ENCODE results near the gene CMSS1. TPM values are rescaled to one million over a fixed set of nuclear protein-coding genes. Genes with fewer than 3 reads are reported as not detected.

Gene CMSS1
- total RNA-seq, 1 donor from 2014 or later, result 19.7 TPM

DNA sequence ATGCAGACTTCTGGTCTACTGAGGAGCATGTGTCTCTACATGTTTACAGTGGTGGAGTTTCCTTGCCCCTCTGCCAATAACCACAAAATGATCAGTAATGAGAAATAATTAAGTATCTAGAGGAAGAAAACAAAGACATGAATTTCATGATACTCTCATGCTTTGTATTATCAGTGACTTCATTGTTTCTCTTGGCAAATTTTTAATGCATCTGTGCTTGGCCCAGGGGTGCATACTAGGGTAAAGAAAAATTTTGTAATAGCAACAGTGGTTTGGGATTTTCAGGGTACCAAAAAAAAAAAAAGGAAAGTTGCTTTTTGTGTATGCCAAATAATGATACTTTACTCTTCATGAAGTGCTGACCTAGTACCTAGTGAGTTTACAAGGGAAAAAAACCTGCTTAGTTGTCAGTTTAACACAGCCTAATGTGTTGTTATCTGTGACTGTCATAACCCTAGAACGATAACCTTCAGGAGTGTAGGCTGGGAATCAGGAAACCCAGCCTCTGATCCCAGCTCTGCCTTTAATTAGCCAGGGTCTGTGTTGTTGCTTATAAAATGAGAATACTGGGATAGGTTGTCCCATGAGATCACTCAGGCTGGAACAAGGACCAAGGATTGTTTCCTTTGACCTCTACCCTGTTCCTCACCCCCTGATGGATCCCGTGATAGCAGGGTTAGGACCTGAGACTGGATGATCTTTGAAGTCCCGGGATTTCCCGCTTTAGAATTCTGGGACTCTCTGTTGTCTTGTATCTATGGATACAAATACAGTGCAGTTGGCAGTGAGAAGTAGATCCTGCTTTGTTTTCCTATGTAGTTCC, 117.5 kb downstream of the CMSS1 start:
- peak; percentile 80 for DNase-seq

DNA sequence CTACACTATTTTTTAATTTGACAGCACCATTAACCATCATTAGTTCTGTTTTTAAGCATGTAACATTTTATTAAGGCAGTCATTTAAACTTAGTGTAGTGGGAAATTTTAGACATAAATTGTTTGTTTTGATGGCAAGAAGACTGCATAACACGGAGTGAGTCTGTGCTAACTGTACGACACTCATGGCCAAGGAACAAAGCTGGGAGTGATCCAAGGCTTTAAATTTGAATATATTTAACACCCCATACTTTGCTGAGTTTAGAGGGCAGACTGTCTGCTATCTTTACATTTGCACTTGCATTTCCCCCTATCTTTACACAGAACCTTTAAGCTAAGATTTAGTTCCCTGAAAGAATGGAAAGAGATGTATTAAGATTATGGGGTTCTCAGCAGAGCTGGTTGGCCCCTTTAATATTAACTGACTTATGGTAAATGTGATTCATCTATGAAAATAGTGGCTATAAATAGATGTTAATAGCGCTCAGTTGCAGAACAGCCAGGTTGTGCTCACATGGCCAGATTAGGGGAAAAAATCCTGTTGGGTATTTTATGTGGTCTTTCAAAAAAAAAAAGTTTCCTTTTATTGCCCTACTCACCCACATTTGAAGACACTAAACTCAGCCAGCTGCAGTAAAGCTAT, 120.7 kb downstream of the CMSS1 start:
- no peak for DNase-seq

DNA sequence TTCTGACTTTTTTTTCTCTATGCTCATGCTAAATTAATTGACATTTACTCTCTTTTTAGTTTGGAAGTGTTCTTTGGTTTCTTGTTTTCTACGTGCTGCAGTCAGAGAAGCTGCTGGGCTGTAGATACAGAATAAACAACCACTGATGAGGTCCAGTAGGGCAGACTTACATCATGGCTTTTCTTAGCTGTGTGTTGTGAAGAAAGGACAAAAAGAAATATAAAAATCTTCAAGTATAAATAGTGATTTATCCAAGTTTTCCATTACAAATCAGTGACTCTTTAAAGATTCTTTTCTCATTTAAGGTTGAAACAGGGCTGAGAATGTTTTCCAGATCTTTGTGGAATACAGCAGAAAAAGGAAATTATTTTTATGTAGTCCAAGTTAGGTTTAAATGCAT, 122.2 kb downstream of the CMSS1 start:
- no peak for DNase-seq

DNA sequence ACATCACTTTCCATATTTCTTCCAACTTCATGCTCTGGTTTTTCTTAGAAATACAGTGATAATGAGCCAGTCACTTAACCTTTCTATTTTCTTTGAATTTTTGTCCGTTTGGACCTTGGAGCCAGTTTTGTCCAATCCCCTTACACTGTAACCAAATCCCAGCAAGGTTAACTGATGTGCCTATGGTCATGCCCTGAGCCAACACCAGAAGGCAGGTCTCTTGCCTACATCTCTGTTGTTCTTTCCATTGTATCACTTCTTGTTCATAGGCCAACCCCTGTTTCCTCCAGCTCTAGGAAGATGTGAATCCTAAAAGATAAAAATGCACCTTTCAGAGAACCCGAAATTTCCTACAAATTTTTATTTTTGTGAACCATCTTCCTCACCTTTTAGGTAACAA, 122.7 kb downstream of the CMSS1 start:
- no peak for DNase-seq

DNA sequence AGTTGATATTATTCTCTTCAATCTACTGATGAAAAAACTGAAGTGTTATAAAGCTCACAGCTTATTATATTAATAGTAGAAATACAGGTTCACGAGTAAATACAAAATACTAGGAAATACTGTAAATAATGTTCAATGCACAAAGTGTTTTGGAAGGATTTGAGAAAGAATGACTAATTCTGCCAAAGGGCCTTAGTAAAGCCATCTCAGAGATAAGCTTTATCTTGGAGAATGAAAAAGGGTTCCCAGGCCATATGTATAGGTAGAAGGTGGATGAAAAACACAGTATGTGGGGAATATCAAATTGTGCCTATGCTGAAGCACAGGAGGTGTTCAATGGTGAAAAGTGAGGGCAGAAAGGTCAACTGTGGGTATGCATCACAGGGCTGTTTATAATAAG, 123.5 kb downstream of the CMSS1 start:
- no peak for DNase-seq

DNA sequence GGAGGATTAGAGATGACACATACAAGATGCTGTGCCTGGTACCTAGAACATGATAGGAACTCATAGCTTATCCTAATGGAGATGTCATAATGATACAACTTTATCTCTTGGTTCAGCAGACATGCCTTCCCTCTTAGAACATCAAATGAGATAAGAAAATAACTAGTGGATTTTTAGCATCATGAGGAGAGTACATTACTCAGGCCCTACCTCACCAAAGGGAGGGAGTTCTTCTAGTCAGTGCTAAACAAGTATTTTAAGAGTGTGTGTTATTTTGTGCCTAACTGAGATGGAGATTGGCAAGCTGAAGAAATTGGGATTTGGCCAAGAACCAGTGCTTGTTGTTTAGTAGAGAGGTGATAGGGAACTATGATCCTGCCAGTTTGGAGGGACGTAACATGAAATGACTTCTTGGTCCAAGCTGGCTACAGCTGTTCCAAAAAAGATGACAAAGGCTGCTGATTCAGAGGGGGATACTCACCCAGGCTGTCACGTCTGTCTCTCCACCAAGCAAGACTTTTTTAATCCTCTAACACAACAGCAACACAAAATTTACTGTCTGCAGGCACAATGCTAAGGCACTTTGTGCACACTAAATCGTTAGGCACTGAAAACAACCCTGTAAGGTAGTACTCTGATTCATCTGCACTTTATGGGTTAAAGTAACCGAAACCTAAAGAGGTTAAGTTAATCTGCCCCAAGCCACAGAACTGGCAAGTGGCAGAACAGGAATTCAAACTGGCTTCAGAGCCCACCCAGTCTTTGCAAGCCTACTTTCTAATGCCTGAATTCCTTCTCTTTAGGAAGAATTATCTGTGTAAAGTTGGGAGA, 126.5 kb downstream of the CMSS1 start:
- DNase-seq, result peak; percentile 52

DNA sequence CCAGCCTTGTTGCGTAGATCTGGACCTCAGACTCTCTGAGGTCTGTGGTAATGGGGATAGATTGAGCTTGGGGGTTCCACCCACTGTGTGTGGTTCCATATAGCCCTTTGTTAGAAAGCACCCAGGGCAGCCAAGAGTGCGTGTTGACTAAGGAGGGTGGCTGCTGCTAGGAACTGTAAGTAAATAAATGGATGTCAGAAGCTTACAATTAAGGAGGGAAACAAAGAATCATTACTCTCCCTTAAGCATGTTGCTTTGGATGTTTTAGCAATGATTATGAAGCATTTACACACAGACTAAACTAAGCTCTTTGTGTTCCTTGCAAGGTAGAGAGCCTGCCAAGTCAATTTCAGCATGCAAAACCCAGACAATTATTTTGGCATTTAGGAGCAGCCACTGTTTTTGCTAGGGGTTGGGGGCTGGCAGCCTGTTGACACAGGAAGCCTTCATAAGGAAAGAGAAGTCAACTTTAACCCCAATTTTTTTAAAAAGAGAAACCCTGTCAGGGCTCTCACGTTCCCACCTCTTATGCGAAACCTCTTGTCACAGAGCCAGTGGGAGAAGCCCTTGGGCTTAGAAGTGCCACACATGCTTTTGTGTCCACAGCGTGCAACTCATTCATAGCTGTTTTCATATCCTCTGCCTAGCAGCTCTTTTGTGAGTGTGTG, 127.8 kb downstream of the CMSS1 start:
- peak; percentile 77 for DNase-seq

DNA sequence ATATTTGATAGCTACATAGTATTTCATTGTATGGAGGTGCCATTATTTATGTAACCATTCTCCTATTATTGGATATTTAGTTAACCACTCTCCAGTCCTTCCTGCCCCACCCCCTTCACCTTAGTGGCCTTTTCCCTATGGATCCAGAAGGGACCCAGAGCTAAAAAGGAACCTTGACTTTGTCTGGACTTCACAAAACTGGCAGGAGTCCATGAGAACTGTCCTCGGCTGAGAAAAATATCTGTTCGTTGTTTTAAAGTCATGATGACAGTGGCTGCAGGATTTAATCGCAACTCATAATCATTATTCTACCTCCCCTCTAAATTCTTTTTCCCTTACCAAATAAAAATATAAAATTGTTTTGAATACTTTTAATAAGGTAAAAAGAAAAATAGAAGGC, 129.7 kb downstream of the CMSS1 start:
- no peak for DNase-seq

DNA sequence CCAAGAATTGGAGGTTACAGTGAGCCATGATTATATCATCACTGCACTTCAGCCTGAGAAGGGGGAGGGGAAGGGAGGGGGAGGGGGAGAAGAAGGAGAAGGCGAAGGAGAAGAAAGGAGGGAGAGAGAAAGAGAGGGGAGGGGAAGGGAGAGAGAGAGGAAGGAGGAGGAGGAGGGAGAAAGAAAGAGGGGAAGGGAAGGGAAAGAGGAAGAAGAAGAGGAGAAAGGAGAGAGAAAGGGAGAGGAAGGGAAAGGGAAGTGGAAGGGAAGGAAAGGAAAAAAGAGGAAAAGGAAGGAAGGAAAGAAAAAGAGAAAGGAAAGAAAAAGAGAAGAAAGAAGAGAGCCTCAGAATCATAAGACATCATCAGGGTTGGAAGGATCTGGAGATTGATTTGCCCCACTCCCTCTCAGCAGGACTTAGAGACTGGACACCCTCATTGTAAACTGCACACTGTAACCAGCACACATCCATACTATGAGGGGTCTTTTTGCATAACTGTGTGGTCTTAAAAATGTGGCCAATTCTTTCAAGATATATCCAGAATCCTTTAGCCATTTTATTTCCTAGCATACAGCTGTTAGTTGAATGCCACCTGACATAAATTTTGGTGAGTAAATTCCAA, 130.9 kb downstream of the CMSS1 start:
- DNase-seq, result no peak

DNA sequence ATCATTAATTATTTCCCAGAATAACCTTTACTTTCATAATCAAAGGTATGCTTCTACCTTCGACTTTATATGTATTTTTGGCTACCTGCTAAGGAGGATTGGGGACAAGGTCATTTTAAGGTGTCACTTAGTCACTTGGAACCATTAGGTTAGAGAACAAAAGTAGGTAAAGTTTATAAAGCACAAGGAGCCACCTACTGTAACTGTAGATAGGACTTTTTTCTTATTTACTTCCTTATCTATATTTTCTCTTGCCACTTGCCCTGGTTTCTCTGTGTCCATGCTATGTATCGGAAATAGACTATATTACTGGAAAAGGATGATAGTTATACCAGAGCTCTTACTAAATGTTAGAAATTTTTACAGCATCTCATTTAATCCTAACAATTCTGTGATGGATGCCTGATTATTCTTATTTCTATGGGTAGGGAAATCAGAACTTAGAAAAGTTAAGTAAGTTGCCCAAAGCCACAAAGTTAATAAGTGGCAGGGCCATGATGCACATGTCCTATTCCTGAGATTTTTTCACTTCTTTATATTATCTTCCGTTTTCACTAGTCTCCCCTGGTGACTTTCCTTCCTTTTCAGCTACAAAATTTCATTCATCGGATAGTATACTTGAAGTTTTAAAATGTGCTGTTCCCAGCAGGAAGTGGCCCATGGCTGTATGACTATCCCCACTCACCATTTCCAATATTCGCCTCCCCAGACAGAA, 132.5 kb downstream of the CMSS1 start:
- no peak for DNase-seq

DNA sequence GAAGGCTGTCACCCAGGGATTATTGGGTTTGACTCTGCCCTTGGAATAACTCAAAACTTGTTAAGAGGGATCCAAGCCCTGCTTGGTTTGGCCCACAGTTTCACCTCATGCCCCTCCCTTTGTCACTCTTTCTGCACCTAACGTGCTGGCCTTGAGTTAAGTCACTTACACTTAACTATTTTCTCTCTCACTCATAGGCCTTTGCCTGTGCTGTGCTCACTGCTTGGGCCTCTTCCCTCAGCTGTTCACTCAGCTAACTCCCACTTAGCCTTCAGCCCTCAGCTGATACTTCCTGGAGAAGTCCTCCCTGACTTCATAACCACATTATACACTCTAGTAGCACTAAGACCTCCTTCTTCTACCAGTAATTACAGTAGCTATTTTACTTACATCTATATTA, 133.3 kb downstream of the CMSS1 start:
- DNase-seq, result no peak

DNA sequence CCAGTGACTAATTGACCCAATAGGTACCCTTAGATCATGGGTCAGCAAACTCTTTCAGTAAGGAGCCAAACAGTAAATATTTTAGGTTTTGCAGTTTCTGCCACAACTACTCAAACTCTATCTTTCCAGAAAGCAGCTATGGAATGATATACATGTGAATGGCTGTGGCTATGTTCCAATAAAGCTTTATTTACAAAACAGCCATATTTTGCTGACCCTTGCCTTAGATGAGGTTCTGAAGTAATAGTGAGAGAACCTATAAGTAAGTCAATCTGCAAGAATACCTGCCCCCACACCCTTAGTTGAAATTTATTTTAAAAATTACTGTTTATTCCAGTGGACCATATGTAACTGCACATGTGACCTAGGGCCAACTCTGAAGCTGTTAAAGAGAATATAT, 134.0 kb downstream of the CMSS1 start:
- DNase-seq, result no peak

DNA sequence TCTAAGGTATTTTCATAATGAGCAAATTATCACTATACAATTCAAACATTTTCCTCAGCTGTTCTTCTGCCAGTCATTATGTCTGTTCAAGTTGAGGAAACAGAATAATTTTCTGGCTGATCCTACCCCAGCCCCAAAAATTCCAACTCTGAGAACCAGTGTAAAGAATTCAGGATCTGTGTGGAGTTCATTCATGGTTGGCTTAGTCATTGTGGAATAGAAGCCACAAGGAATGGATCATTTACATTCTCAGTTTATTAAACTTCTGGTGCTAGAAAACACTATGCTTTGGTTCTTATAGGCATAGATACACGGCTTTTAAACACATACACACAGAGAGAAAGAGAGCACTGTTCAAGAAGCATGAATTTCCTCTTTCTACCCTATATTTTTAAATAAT, 134.6 kb downstream of the CMSS1 start:
- DNase-seq, result no peak

DNA sequence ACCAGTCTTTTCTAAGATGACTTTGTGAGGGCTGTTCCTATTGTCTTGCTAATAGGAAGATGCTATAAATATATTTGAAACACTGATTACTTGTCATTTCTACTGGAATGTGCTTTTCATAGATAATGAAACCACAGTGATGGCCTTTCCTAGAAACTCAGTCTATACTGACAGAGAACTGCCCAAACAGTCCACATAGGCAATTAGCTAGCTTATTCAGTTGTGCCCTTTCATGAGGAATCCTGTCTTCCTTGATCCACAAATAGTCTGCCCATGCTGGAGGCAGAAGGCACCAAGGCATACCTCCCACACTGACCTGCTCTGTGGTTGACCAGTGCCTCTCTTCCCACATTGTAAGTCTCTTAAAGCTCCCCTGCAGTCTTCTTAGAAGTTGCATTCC, 135.9 kb downstream of the CMSS1 start:
- no peak for DNase-seq

DNA sequence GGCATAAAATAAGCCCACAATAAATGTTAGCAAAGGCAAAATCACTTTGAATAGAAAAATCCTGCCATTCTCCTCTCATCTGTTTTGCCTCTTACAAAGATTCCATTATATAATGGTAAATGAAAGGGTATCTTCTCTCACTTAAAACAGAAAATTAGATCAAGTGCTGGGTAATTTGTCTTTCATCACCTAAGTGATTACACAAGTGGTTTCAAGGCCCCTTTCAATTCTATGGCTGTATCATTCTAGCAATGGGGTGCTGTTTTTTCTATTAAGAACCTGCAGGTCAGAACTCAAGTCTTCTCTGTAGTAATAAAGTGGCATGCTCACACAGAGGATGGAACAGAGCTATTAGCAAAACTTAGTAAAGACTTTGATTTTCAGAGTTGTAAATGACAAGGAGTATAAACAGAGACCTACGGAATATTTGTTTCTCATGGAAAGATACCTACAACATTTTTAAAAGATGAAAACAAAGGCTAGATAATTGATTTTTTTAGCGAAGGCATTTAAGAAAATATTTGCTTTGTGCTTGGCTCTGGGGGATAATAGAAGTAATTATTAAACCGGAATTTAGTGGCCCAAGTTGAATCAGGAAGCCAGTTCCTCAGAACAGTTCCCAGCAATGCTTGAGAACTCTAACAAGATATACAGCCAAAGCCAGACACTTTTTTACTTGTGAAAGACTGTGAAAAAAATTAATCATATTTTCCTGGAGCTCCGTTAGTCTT, 137.4 kb downstream of the CMSS1 start:
- DNase-seq, result no peak

DNA sequence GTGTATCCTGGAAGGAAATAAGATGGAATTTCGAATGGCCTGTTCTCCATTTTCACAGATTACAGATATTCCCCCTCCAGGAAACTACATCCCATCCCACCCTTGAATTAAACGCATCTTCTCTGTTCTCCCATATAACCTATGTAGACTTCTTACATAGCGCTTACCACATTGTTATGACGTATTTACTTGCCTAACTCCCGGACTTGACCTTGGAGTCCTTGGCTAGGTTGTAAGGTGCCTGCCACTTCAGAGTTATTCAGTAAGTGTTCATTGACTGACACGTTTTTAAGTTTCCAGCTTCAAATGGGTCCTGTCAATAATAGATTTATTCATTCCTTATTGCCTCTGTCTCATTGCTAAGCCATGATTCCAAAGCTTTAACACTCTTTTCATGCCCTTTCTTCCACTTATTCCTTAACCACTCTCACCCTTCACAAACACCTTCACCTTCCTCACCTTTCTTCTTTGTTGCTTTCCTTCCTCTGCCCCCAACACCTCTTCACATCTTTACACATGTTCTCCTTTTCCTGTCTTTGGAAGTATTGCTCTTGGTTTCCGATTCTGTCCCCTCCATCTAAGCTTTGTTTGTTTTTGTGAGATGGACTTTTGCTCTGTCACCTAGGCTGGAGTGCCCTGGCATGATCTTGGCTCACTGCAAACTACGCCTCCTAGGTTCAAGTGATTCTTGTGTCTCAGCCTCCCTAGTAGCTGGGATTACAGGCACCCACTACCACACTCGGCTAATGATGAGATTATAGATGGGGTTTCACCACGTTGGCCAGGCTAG, 138.3 kb downstream of the CMSS1 start:
- no peak for DNase-seq

DNA sequence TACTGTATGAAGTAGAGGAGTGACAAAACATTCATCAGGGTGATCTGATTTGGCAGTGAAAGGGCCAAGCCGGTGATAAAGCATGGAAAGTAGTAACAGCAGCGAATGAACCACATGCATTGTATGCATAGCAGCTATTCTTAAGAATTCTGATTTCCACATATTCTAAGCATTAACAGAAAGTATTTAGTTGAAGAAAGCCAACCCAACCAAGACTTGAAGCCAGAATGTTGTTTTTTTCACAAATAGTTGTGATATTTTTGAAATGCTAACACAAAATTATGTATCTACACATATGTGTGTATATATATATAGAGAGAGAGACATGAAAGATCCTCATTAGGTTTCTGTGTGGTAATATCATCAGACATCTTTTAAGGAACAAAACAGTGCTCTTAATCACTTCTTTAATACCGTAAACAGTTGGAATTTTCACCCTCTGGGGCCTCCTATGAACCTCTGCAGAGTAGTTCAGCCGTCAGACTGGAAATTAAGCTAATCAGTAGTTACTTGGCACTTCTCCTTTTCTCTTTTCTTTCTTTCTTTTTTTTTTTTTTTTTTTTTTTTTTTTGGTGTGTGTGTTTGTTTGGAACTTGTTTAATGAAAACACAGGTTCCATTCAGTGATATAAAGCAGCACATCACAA, 139.6 kb downstream of the CMSS1 start:
- DNase-seq, result no peak

DNA sequence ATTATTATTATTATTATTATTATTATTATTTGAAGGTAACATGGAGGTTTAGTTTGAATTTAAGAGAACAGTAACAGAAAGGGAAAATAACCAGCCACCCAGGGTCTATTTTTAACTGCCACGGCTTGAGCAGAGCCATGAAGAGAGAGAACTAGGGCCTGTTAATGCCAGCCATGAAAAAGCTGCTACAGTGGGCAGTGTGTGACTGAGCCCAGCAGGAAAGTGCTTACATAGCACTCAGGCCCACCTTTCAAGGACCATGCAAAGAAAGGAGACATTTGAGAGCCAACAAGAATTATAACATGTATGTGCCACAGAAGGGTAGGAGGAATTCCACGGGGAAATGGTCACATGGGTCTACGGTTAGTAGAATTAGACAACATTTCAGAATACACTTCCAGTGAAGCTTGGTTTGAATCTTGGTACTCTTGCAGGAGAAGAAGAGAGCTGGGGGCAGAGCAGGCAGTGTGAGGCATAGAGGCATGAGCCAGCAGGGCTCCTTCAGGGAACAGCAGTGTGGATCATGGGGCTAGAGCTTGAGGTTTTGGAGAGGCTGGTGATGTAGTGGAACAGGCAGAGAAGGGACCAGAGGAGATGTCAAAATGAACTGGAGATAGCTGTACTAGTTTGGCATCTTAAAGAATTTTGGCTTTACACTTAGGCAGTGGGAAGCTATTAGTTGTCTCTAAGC, 140.7 kb downstream of the CMSS1 start:
- no peak for DNase-seq
